Urothelium cell line (cell line): Measurements from ENCODE around the gene NEIL3.
"Not testable (repeated sequence)": the region's sequence is repeated elsewhere in the genome, so short reads cannot be mapped to it uniquely, and the experiment has no call there.

Experiments used
- DNase-seq: peaks from one replicate; pipeline ENCODE4 v3.0.0; 2011; ENCODE audit warnings: low spot score, mixed read lengths
- FAIRE-seq: peaks from 2 replicates; lab custom pipeline; 2011; peaks lifted over from hg19 to GRCh38; lab: Jason Lieb, UNC

NEIL3 gene

DNA sequence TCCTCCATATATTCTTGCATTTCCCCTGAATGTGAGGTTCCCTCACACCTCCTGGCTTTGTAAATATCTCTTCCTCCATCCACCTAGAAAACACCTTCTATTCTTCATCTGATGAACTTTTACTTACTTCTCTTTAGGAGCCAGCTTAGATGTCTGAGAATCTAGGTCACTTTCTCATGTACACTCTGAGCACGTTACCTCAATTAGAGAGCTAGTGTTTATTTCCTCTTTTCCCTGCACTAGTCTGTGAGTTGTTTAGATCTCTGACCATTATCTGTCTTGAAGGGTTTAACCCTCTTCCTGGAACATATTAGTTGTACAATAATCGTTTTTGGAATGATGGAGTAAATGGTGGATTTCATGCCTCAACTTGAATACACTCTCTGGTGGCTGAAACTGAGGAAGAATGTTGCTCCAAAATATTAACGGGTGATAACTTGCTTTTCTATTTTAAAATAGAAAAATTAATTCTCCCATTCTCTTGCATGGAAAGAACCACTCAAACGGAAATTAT, 8.5 kb upstream of the NEIL3 start:
- DNase-seq (no peak), FAIRE-seq (no peak)

DNA sequence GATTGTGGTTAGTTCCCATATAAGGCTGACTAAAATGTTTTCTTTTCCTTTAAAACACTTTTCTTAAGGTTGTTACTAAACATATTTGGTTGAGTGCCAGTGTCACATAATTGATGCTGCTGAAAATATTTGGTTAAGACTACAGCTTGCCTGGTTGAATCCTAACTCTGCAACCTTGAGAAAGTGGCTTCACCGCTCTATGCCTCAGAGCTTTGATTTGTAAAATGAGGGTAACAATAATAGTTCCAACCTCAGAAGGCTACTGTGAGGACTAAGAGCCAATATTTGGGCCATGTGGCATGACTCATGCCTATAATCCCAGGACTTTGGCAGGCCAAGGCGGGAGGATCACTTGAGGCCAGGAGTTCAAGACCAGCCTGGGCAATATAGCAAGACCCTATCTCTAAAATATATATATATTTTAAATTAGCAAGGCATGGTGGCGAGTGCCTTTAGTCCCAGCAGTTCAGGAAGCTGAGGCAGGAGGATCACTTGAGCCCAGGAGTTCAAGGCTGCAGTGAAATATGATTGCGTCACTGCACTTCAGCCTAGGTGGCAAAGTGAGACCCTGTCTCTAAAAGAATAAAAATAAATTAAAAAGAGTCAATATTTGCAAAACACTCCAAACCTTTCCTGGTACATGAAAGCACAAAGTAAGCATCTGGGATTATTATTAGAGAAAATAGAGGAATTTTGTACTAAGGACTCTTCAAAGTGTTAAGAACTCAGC, 7.1 kb upstream of the NEIL3 start:
- DNase-seq: no peak
- no peak for FAIRE-seq

DNA sequence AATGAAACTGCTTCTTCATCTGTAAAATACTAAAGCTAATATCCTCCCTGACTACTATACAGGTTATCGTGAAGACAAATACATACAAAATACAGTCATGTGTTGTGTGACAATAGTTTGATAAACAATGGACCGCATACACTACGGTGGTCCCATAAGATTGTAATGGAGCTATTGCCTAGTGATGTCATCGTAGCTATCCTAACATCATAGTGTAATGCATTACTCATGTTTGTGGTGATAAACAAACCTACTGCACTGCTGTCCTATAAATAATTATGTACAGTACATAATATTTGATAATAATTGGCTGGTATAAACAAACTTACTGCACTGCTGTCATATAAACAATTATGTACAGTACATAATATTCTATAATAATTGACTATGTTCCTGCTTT, 5.6 kb upstream of the NEIL3 start:
- DNase-seq (no peak), FAIRE-seq (no peak)

- not testable (repeated sequence) for DNase-seq, FAIRE-seq
Measured at GRCh38 chr4:177304864-177305263, 4.8 kb upstream of the NEIL3 start.

- DNase-seq (no peak), FAIRE-seq (no peak)
Measured at GRCh38 chr4:177308125-177308524, 1.5 kb upstream of the NEIL3 start.

DNA sequence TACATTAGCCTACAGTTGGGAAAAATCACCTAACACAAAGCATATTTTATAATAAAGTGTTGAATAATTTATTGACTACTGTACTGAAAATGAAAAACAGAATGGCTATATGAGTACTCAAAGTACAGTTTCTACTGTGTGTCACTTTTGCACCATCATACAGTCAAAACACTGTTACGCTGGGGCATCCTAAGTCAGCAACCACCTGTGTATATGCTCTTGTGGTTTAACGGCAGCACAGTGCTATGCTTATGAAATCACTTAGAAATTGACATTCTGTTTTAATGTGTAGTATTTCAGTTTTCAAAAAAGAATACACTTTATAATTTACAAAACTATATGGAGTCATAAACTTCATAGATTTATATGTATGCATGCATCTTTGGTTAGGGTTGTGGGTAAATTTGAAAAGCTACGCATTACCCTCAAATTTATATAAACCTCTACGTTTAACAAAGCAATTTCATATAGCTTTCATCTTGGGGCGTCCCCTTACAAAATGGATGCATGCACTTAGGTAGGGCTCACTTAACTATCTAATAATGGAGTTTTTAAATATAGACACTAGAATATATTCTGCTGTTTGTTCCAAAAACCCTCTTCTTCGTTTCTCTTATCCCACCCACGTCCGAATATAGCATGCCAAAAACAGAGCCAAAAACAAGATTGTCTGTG, 690 bp upstream of the NEIL3 start:
- no peak for DNase-seq
- FAIRE-seq: no peak

DNA sequence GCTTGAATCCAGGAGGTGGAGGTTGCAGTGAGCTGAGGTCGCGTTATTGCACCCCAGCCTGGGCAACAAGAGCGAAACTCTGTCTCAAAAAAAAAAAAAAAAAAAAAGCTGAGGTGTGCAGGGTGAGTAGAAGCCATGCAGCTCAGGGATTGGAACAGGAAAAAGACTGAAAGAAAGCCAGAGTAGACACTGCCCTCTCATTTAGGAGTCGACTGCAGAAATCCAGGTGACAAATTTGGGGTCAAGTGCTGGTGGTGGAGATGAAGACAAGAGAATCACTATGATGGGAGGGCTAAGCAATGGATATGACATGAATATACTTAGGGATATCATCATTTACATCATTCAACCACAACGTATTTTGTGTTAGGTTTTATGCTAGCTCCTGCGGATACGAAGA, 1.9 kb downstream of the NEIL3 start:
- DNase-seq (no peak), FAIRE-seq (no peak)

DNA sequence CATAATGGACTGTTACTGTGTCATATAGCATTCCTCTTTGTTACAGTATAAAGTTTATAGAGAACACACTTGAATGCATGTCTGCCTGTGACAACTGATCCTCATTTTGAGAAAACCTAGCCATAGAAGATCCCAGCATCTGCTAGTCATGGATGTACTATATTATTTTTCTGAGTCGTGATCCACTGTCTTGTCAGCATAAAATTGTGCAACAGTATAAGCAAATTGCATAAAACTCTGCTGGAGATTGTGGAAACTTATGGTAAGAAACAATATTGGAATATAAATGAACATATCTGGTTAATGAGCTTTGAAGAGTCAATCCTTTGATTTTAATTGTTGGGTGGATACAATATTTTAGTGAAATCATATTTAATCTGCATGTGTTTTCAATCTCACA, 3.6 kb downstream of the NEIL3 start:
- FAIRE-seq: no peak
- DNase-seq: no peak

DNA sequence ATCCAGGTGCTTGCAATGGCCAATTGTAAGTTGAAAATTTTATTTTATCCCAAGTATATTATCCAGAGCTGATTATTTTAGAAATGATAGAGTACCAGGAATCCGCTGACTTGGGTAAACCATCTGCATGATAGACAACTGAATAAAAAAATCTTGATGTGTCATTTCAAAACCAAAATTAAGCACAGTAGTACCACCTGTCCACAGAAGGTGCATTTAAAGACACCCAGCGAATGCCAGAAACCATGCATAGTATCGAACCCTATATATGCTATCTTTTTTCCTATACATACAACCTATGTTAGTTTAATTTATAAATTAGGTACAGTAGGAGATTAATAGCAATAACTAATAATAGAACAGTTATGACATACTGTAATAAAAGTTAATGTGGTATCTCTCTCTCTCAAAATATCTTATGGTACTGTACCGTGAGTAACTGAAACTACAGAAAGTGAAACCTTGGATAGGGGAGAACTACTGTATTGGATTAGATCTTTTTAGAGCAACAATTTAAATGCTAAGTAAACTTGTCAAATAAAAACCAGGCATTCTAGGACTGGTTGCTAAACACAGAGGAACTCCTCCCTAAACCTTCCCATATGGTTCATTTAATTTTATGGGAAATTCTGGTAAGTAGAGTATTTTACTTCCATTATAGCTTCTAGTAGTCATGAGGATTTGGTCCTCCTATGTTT, 6.2 kb downstream of the NEIL3 start:
- FAIRE-seq: no peak
- no peak for DNase-seq

- DNase-seq: no peak
- no peak for FAIRE-seq
Measured at GRCh38 chr4:177320721-177321120, 11.0 kb downstream of the NEIL3 start.

DNA sequence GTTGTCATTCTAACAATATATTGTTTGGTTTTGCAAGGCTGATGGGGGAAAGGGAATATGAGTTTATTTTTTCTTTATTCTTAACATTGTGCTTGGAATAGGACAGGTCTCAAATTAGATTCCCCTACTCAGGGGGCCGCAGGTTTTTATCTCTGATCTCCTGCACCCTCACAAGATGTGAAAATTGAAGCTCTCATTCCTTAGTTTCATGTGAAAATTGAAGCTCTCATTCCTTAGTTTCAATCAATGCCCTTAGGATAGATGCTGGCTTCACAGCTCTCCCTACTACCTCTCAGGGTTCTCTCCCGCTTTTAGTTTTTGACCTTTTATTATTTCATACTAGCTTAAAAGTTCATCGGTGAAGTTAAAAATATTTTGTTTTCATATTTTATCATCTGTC, 12.0 kb downstream of the NEIL3 start:
- FAIRE-seq (no peak), DNase-seq (no peak)

DNA sequence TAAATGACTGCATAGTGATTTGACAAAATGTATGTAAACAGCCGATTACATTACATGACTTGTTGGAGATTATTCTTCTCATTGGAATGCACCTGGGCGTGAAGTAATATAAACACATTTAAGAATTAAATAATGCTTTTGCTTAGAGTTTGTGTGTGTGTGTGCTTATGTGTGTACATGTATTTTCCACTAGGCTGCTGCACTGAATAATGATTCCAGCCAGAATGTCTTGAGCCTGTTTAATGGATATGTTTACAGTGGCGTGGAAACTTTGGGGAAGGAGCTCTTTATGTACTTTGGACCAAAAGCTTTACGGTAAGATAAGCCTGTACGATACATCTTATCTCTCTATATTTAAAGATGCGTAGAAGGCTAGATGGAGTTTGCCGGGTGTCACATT, 12.6 kb downstream of the NEIL3 start:
- no peak for DNase-seq
- no peak for FAIRE-seq

DNA sequence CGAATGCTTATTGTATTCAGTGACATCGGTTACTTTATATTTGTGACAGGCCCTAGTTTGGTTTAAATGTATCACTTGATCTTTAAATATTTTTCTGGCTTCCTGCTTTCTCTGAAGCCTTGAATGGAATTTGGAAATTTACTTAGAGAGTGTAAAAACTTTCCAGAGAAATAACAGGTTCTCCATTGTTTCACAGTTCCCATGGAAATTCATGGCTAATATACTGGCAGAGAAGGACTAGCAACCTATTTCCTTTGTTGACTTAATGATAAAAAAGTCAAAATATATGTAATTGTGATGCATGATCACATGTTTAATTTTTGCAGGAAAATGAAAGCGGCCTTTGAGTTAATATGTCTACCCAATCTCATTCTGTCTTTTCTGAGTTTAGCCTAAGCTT, 13.2 kb downstream of the NEIL3 start:
- DNase-seq: no peak
- FAIRE-seq: no peak

GRCh38 chr4:177323416-177323815, 13.7 kb downstream of the NEIL3 start:
- FAIRE-seq: no peak
- no peak for DNase-seq

DNA sequence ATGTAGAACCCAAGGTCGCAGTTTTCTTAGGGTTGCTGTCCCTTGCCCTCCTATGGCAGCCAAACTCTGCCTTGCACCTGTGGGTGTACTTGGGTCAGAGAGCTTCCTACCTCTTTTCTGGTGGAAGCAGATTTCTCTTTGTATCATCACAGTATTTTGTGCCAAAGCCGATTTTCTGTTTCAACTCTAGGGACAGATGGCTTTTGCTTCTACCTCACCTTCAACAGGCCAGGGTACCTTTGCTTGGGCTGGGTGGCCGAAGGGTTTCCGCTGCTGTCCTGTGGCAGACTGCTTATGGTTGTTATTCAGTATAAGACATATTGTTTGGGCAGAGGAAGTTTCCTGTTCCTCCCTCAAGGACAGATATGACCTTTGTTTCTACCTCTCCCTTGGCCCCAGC, 22.4 kb downstream of the NEIL3 start:
- no peak for DNase-seq
- FAIRE-seq: no peak

DNA sequence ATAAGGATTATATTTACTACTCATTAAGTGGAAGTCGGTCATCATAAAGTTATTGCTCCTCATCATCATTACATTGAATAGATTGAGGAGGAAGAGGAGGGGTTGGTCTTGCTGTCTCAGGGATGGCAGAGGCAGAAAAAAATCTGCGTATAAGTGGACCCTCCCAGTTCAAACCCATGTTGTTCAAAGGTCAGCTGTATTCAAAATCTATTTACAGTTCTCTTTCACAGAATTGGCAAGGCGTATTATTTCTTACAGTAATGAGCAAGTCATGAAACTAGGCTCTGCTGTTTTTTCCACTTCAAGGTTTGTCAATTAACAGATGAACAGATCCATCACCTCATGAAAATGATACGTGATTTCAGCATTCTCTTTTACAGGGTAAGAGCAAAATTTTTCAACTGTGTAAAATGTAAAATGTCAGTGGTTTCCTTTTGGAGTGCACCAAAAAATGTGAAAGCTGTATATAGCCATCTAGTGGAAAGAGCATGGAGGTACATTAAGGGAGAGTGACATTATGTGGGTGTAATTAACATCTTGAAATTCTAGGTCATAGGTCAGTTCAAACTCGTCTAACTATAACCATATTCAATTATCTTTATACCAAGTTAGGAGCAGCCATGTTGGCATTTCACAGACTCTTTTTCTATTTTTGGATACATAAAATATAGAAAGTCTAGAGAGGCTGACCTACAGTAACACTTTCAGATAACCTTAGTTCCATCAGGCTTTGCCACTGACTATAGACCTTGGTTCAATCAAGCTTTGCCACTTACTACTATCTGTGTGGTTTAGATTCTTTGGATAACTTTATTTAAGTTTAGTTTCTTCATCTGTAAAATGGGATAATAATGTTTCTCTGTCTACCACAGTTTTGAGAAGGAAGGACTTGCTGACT, 30.1 kb downstream of the NEIL3 start:
- DNase-seq: peak; percentile 12
- FAIRE-seq: no peak

DNA sequence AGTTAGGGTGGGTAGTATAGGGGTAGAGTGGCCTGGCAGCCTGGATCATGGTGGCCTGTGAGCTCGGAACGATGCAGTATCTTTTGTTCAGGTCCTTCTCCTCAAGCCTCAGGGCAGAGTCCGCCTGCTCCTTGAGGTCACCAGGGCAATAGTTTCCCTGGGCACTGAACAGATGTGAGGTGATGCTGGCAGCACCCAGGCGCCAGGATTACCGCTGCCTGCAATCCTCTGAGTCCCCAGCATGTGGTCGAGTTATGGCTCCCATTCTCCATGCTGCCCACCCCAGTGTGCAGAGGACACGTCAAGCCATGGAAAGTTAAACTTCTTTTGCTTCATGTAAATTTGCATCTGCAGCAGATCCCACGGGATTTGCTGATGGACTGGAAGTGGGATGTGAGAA, 38.7 kb downstream of the NEIL3 start:
- FAIRE-seq: no peak
- DNase-seq: no peak

- no peak for FAIRE-seq
- no peak for DNase-seq
Measured at GRCh38 chr4:177349191-177349590, 39.5 kb downstream of the NEIL3 start.

- no peak for FAIRE-seq
Measured at GRCh38 chr4:177351622-177352244, 42.1 kb downstream of the NEIL3 start.

DNA sequence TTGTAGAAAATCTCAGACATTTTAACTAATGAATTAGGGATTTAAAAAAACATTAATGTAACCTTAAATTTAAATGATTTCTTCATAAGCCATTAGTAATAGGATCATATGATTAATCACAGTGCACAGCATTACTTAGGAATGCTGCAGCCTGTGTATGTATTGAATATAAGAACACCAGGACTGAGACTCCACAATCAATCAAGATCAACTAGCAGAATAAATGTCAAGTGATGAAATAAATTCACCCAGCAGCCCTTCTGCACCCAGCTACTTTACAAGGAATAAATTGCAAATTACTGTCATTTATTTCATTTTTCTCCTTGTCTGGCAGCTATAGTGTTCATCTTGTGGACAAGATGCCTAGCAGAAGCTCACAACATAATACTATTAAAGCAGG, 46.5 kb downstream of the NEIL3 start:
- FAIRE-seq: no peak
- DNase-seq: no peak

More at GRCh38 chr4:177351622-177352244, 42.1 kb downstream of the NEIL3 start:
- DNase-seq: no peak
